H9 (cell line): ENCODE results near the gene PPA1. TPM values are rescaled to one million over a fixed set of nuclear protein-coding genes. Genes with fewer than 3 reads are reported as not detected.

Experiments used
- DNase-seq: peaks from one replicate; pipeline ENCODE4 v3.0.0-alpha.2; 2017
- H2AFZ ChIP-seq: one replicate; pipeline ENCODE4 v1.6.1; 2013; ENCODE audit warnings: mild to moderate bottlenecking, low read length, control low read depth, moderate library complexity
- H2AK5ac ChIP-seq: 2 replicates; pipeline ENCODE4 v1.6.1; 2013; ENCODE audit warnings: low read length, control low read depth, mixed read lengths; ENCODE audit not compliant: insufficient read length
- H2BK120ac ChIP-seq: one replicate; pipeline ENCODE4 v1.6.1; 2013; ENCODE audit warnings: low read depth, mild to moderate bottlenecking, low read length, control low read depth, inconsistent platforms; ENCODE audit not compliant: poor library complexity, severe bottlenecking
- H2BK12ac ChIP-seq: 2 replicates; pipeline ENCODE4 v1.6.1; 2013; ENCODE audit warnings: low read length, control low read depth, mixed read lengths, low read depth; ENCODE audit not compliant: insufficient read length
- H2BK15ac ChIP-seq: 2 replicates; pipeline ENCODE4 v1.6.1; 2013; ENCODE audit warnings: low read depth, low read length, control low read depth
- H2BK20ac ChIP-seq: one replicate; pipeline ENCODE4 v1.6.1; 2013; ENCODE audit warnings: low read depth, mild to moderate bottlenecking, low read length, control low read depth, inconsistent platforms; ENCODE audit not compliant: poor library complexity, severe bottlenecking
- H2BK5ac ChIP-seq: 2 replicates; pipeline ENCODE4 v1.6.1; 2013; ENCODE audit warnings: low read length, control low read depth, mixed read lengths; ENCODE audit not compliant: insufficient read length
- H3K14ac ChIP-seq: 2 replicates; pipeline ENCODE4 v1.6.1; 2013; ENCODE audit warnings: low read length, control low read depth; ENCODE audit not compliant: insufficient read depth
- H3K18ac ChIP-seq: 2 replicates; pipeline ENCODE4 v1.6.1; 2013; ENCODE audit warnings: low read depth, mild to moderate bottlenecking, mixed read lengths, low read length, control low read depth; ENCODE audit not compliant: insufficient read length
- H3K23ac ChIP-seq: 2 replicates; pipeline ENCODE4 v1.6.1; 2013; ENCODE audit warnings: low read length, control low read depth, mixed read lengths, low read depth; ENCODE audit not compliant: insufficient read length
- H3K23me2 ChIP-seq: 2 replicates; pipeline ENCODE4 v1.6.1; 2013; ENCODE audit warnings: low read depth, mild to moderate bottlenecking, mixed read lengths, low read length, control low read depth; ENCODE audit not compliant: insufficient read length, poor library complexity, severe bottlenecking
- H3K27ac ChIP-seq: 2 replicates; pipeline ENCODE4 v1.5.1; 2013; ENCODE audit warnings: low read length, control low read depth, mixed read lengths, low read depth; ENCODE audit not compliant: insufficient read length
- H3K27me3 ChIP-seq: 2 replicates; pipeline ENCODE4 v1.6.1; 2013; ENCODE audit warnings: low read length, control low read depth, inconsistent platforms; ENCODE audit not compliant: insufficient read depth
- H3K4ac ChIP-seq: 2 replicates; pipeline ENCODE4 v1.6.1; 2013; ENCODE audit warnings: low read depth, mild to moderate bottlenecking, control low read depth, inconsistent platforms, low read length, moderate library complexity
- H3K4me1 ChIP-seq: 2 replicates; pipeline ENCODE4 v1.6.1; 2013; ENCODE audit warnings: low read length, control low read depth, inconsistent platforms; ENCODE audit not compliant: insufficient read depth
- H3K4me2 ChIP-seq: 2 replicates; pipeline ENCODE4 v1.6.1; 2013; ENCODE audit warnings: low read length, control low read depth, mixed read lengths; ENCODE audit not compliant: insufficient read length, insufficient read depth
- H3K56ac ChIP-seq: 2 replicates; pipeline ENCODE4 v1.6.1; 2013; ENCODE audit warnings: low read depth, mild to moderate bottlenecking, mixed read lengths, low read length, control low read depth; ENCODE audit not compliant: insufficient read length
- H3K79me1 ChIP-seq: 2 replicates; pipeline ENCODE4 v1.6.1; 2013; ENCODE audit warnings: low read depth, mild to moderate bottlenecking, moderate library complexity, low read length, control low read depth, inconsistent platforms; ENCODE audit not compliant: insufficient read depth, poor library complexity, severe bottlenecking
- H3K79me2 ChIP-seq: 2 replicates; pipeline ENCODE4 v1.6.1; 2013; ENCODE audit warnings: low read length, control low read depth, inconsistent platforms; ENCODE audit not compliant: insufficient read depth
- H3K9ac ChIP-seq: 2 replicates; pipeline ENCODE4 v1.6.1; 2013; ENCODE audit warnings: low read length, control low read depth, mixed read lengths; ENCODE audit not compliant: insufficient read length; ENCODE audit errors: extremely low read depth
- H3K9me3 ChIP-seq: one replicate; pipeline ENCODE4 v1.6.1; 2013; ENCODE audit warnings: low read depth, low read length, inconsistent platforms; ENCODE audit not compliant: control insufficient read depth
- H3T11ph ChIP-seq: one replicate; pipeline ENCODE4 v1.6.1; 2013; ENCODE audit warnings: mild to moderate bottlenecking, low read length, control low read depth, inconsistent platforms
- H4K20me1 ChIP-seq: one replicate; pipeline ENCODE4 v1.6.1; 2013; ENCODE audit not compliant: control insufficient read depth, insufficient read length, insufficient read depth
- H4K5ac ChIP-seq: 2 replicates; pipeline ENCODE4 v1.6.1; 2013; ENCODE audit warnings: low read depth, mild to moderate bottlenecking, mixed read lengths, low read length, control low read depth; ENCODE audit not compliant: insufficient read length
- H4K8ac ChIP-seq: replicated peaks from 2 replicates; pipeline ENCODE4 v1.6.1; 2013; ENCODE audit warnings: low read length, control low read depth, mixed read lengths, low read depth; ENCODE audit not compliant: insufficient read length
- H4K91ac ChIP-seq: 2 replicates; pipeline ENCODE4 v1.6.1; 2013; ENCODE audit warnings: low read depth, mild to moderate bottlenecking, moderate library complexity, mixed read lengths, low read length, control low read depth; ENCODE audit not compliant: insufficient read length
- H3K27ac Mint-ChIP-seq, 3 experiments: 2 replicates in 2 of 3; 3 replicates in 1 of 3; pipeline ENCODE4 v1.8.0; 2020 to 2021; ENCODE audit warnings: mixed read lengths in 3 of 3, mild to moderate bottlenecking in 1 of 3, moderate library complexity in 1 of 3
- H3K27me3 Mint-ChIP-seq: 2 replicates; pipeline ENCODE4 v1.8.0; 2021; ENCODE audit warnings: low read depth, mild to moderate bottlenecking, moderate library complexity, mixed read lengths
- H3K36me3 Mint-ChIP-seq, 3 experiments: 2 replicates in 2 of 3; 3 replicates in 1 of 3; pipeline ENCODE4 v1.8.0; 2020 to 2021; ENCODE audit warnings: low read depth in 3 of 3, mixed read lengths in 3 of 3; ENCODE audit not compliant: insufficient read depth in 1 of 3
- H3K4me1 Mint-ChIP-seq, 2 experiments: 2 replicates each; pipeline ENCODE4 v1.8.0; 2020; ENCODE audit warnings: mixed read lengths in 2 of 2
- H3K4me3 Mint-ChIP-seq, 2 experiments: 2 replicates in 1 of 2; 3 replicates in 1 of 2; pipeline ENCODE4 v1.8.0; 2020 to 2021; ENCODE audit warnings: mild to moderate bottlenecking in 2 of 2, mixed read lengths in 2 of 2, moderate library complexity in 1 of 2
- H3K9me3 Mint-ChIP-seq, 2 experiments: 2 replicates in 1 of 2; 3 replicates in 1 of 2; pipeline ENCODE4 v1.8.0; 2020; ENCODE audit warnings: mild to moderate bottlenecking in 2 of 2, mixed read lengths in 2 of 2, moderate library complexity in 1 of 2
- CTCF ChIP-seq: fragments of 200-600 bp; sonication (generic); conservative IDR thresholded peaks from 3 replicates; pipeline ENCODE4 v1.8.0; 2021; ENCODE audit warnings: antibody characterized with exemption, mild to moderate bottlenecking
- WGBS: extraction: QIAGEN DNeasy Blood & Tissue Kit; methylation state at CpG from one replicate; pipeline ENCODE4 v1.1.7; 2013; ENCODE audit warnings: missing lambda C conversion rate, low lambda C conversion rate, mixed read lengths; ENCODE audit not compliant: insufficient read length; ENCODE audit errors: extremely low coverage; 5-methylcytosine and 5-hydroxymethylcytosine counted together
- total RNA-seq: library from RNA; stranded (reverse); gene quantifications from 2 replicates; pipeline ENCODE4 v1.2.1, GENCODE V29; 2021

Gene PPA1
- total RNA-seq, 1 experiment from 2014 or later, result 115 TPM

- Histone ChIP-seq H2BK12ac (no peak overlapping the region), H2BK20ac (no peak overlapping the region), H2AK5ac (no peak overlapping the region), H3K79me2 (no peaks in the 10 kb centered on the region), H3K18ac (no peak overlapping the region), H2BK5ac (no peak overlapping the region), H3K79me1 (no peaks in the 10 kb centered on the region), H3K4me2 (no peak overlapping the region), H3K9ac (no peak overlapping the region), H3K9me3 (no peaks in the 10 kb centered on the region), H3K56ac (no peak overlapping the region), H2BK15ac (no peak overlapping the region), H4K91ac (no peak overlapping the region), H3K14ac (no peak overlapping the region), H4K20me1 (no peaks in the 10 kb centered on the region), H4K8ac (no peak overlapping the region), H2BK120ac (no peak overlapping the region), H3T11ph (no peak overlapping the region), H3K4ac (no peak overlapping the region), H3K23me2 (no peaks in the 10 kb centered on the region), H3K27me3 (no peaks in the 10 kb centered on the region), H3K23ac (no peak overlapping the region), H3K27ac (no peak overlapping the region), H4K5ac (no peak overlapping the region), H2AFZ (no peak overlapping the region), H3K4me1 (no peaks in the 10 kb centered on the region)
- no CpG with 5 or more reads among the region's 2 CpGs for WGBS
- H3K27me3 Mint-ChIP-seq, result peaks cover 2% of the 10 kb centered on the region
- DNase-seq, result no peak
- no peak overlapping the region; a peak in 1 of 5 replicates for H3K4me3 Mint-ChIP-seq
- H3K9me3 Mint-ChIP-seq, result no peaks in the 10 kb centered on the region; a peak in 1 of 5 replicates
- TF ChIP-seq CTCF, result no peak
- H3K36me3 Mint-ChIP-seq, result no peaks in the 10 kb centered on the region
- H3K4me1 Mint-ChIP-seq, result peaks cover 6 to 9% of the 10 kb centered on the region in 2 experiments
- H3K27ac Mint-ChIP-seq, result peak overlapping the region in 1 of 3 experiments; percentile 74; a peak in 1 of 7 replicates
Measured at GRCh38 chr10:70256463-70256862, 23.2 kb upstream of the PPA1 start.
